ENCODE results near the gene MXD3.
"Not testable (repeated sequence)": the region's sequence is repeated elsewhere in the genome, so short reads cannot be mapped to it uniquely, and the experiment has no call there.

MXD3 gene

GRCh38 chr5:177311723-177312648, at the start of gene MXD3:
TSS of gene MXD3 (minus strand) at chr5:177311898. CDS start at chr5:177311830, 68 bp downstream.
- DNase-seq, result peak; percentile 97

- DNase-seq, result not testable (repeated sequence)
These were observed 49.0 kb upstream of the MXD3 start for GRCh38 chr5:177360740-177361139.

- no peak for DNase-seq
These were observed 48.2 kb upstream of the MXD3 start for GRCh38 chr5:177359860-177360259.

- no peak for DNase-seq
These were observed 47.8 kb upstream of the MXD3 start for GRCh38 chr5:177359451-177359851.

- no peak for DNase-seq
These were observed 46.7 kb upstream of the MXD3 start for GRCh38 chr5:177358370-177358819.

- peak; percentile 97 for DNase-seq
These were observed 46.0 kb upstream of the MXD3 start, which contains the start of gene RGS14 for GRCh38 chr5:177357459-177358351. TSS of gene RGS14 (plus strand) at chr5:177357924. CDS start at chr5:177358025, 101 bp downstream.

- no peak for DNase-seq
These were observed 45.4 kb upstream of the MXD3 start for GRCh38 chr5:177357146-177357458.

GRCh38 chr5:177356746-177357145, 45.0 kb upstream of the MXD3 start:
- DNase-seq, result peak; percentile 24

GRCh38 chr5:177355868-177356168, 44.1 kb upstream of the MXD3 start:
- DNase-seq, result peak; percentile 59

- DNase-seq, result no peak
These were observed 43.6 kb upstream of the MXD3 start for GRCh38 chr5:177355162-177355867.

GRCh38 chr5:177354711-177355110, 43.0 kb upstream of the MXD3 start:
- peak; percentile 62 for DNase-seq

GRCh38 chr5:177354256-177354655, 42.6 kb upstream of the MXD3 start:
- no peak for DNase-seq

- peak; percentile 64 for DNase-seq
These were observed 41.4 kb upstream of the MXD3 start for GRCh38 chr5:177353093-177353492.

- DNase-seq, result peak; percentile 94
These were observed 40.0 kb upstream of the MXD3 start, which contains the start of gene LMAN2 for GRCh38 chr5:177351392-177352329. TSS of gene LMAN2 (minus strand) at chr5:177351668. CDS start at chr5:177351647, 21 bp downstream.

- no peak for DNase-seq
These were observed 39.2 kb upstream of the MXD3 start for GRCh38 chr5:177350776-177351391.

- no peak for DNase-seq
These were observed 38.1 kb upstream of the MXD3 start for GRCh38 chr5:177349762-177350161.

GRCh38 chr5:177349362-177349647, 37.6 kb upstream of the MXD3 start:
- no peak for DNase-seq

- DNase-seq, result no peak
These were observed 36.0 kb upstream of the MXD3 start for GRCh38 chr5:177347699-177348098.

GRCh38 chr5:177346820-177347219, 35.1 kb upstream of the MXD3 start:
- DNase-seq, result no peak

- DNase-seq, result no peak
These were observed 33.2 kb upstream of the MXD3 start for GRCh38 chr5:177344891-177345290.

- DNase-seq, result no peak
These were observed 32.1 kb upstream of the MXD3 start for GRCh38 chr5:177343777-177344176.

GRCh38 chr5:177343000-177343399, 31.3 kb upstream of the MXD3 start:
- DNase-seq, result not testable (repeated sequence)
